PC-9 (cell line): ENCODE data around the gene DPH7.

Experiments
- CTCF ChIP-seq: fragments of 200-600 bp; sonication (generic); conservative IDR thresholded peaks from 2 replicates; pipeline ENCODE4 v1.6.1; 2017; ENCODE audit warnings: mixed run types, antibody characterized with exemption, mild to moderate bottlenecking, moderate library complexity
- EZH2 ChIP-seq: fragments of 200-600 bp; sonication (generic); IDR thresholded peaks from 2 replicates; pipeline ENCODE4 v1.8.0; 2017; ENCODE audit warnings: antibody characterized with exemption, low read depth

DNA sequence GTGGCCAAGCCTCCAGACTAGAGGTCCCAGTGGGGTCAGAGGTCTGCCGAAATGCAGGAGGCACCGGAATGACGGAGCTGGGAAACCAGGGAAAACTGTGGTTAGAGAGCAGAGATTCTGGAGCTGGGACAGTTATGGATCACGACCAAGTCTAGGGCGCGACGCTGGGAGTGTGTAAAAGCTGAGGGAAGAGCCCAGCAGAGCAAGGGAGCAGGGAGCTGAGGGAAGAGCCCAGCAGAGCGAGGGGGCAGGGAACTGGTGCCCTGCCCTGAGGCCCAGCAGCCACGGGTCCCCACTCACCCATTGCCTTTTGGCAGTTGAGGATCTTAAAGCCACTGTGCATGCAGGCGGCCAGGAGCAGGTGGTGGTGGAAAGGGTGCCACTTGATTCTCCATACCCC, 14.6 kb downstream of the DPH7 start:
- no peak for TF ChIP-seq CTCF
- no peak for TF ChIP-seq EZH2
